Tibial nerve (tissue), 4 donors: ENCODE measurements around the gene TNPO1. TPM values are rescaled to one million over a fixed set of nuclear protein-coding genes. Genes with fewer than 3 reads are reported as not detected.

Experiments used
- DNase-seq, 2 donors: peaks; one replicate each; pipeline ENCODE4 v3.0.0-alpha.2; 2019; ENCODE audit warnings: low spot score in 2 of 2
- H3K27ac ChIP-seq, 4 donors: fragments of 200-600 bp; sonication (generic) in 3 of 4; one replicate each; pipeline ENCODE4 v1.5.1; 2017 to 2019; ENCODE audit warnings: mild to moderate bottlenecking in 1 of 4
- H3K27me3 ChIP-seq, 2 donors: fragments of 200-600 bp; sonication (generic) in 1 of 2; one replicate each; pipeline versions ENCODE4 v1.5.1 to v1.6.0; 2017 to 2019
- H3K36me3 ChIP-seq, 3 donors: fragments of 200-600 bp; sonication (generic); one replicate each; pipeline ENCODE4 v1.5.1; 2018 to 2019
- H3K4me1 ChIP-seq, 4 donors: fragments of 200-600 bp; sonication (generic) in 3 of 4; one replicate each; pipeline ENCODE4 v1.5.1; 2017 to 2019
- H3K4me3 ChIP-seq, 4 donors: fragments of 200-600 bp; sonication (generic) in 3 of 4; one replicate each; pipeline ENCODE4 v1.5.1; 2017 to 2019; ENCODE audit warnings: mild to moderate bottlenecking in 1 of 4, moderate library complexity in 1 of 4
- H3K9me3 ChIP-seq, 4 donors: fragments of 200-600 bp; sonication (generic) in 3 of 4; one replicate each; pipeline ENCODE4 v1.5.1; 2017 to 2019
- EP300 ChIP-seq, 2 donors: sonication (generic); formaldehyde crosslinking; IDR thresholded peaks; one replicate each; pipeline ENCODE4 v1.6.1; 2017; ENCODE audit warnings: antibody characterized with exemption in 2 of 2, mild to moderate bottlenecking in 1 of 2
- POLR2A ChIP-seq, 2 donors: fragments of 450-650 bp; IDR thresholded peaks; one replicate each; pipeline ENCODE4 v1.6.1; 2017; ENCODE audit warnings: antibody characterized with exemption in 2 of 2, mild to moderate bottlenecking in 2 of 2, moderate library complexity in 2 of 2
- WGBS, 2 donors: methylation state at CpG; one replicate each; pipeline ENCODE4 v1.1.5; 2018; 5-methylcytosine and 5-hydroxymethylcytosine counted together
- total RNA-seq, 4 donors: library from RNA; depleted of rRNA; stranded (reverse); fragments of >200 nt; gene quantifications; one replicate each; pipeline ENCODE4 v1.1.0, GENCODE V29; 2016
- TF ChIP-seq, protein P1 (sequence below), 5 experiments: fragments of 200-600 bp in 3 of 5; fragments of 450-650 bp in 2 of 5; sonication (generic) in 3 of 5; IDR thresholded peaks; one replicate each; pipeline ENCODE4 v1.5.1; 2016 to 2019; ENCODE audit warnings: antibody characterized with exemption in 5 of 5, mild to moderate bottlenecking in 3 of 5, moderate library complexity in 2 of 5

The TNPO1 gene
- 100 to 1,000 TPM in 1 of 4 donors, 10 to 100 TPM in 3; 58.2 to 106 (median 81.4) TPM for total RNA-seq

DNA sequence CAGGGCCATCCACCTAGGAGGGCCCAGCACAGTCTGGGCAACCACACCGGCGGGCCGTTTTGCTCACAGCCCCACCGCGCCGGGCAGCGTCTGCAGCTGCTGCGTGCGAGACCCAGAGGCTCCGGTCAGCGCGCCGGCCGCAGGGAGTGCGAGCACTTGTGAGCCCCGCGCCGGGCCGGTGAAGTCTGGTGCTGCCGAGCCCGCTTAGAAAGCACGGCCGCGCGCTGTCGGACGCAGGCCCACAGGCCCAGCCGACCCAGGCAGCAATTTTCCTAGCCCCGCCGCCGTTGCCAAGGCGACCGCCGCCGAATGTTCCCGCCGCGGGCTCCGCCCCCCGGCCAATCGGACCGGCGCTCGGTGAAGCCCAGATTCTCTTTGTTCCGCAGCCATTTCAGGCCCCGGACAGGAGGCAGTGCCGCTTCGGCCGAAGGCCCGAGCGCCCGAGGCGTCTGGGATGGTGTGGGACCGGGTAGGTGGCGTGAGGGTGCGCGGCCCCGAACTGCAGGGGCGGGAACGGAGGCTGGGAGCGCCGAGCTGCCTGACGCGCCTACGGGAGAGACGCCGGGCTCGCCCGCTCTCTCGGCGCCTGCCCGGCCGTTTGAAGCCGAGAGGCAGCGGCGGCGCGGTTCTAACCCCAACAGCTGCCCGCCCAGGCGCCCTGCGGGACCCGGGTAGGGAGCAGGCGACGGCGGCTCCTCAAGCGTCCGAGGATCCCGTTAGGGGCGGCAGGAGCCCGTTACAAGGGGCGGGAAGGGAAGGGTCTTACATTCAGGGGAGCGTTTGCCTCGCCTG, at the start of gene TNPO1:
TNPO1 (plus strand) TSS at position 378 of the 792 bp plus-strand sequence; CDS start at position 455, 77 bp downstream.
- peak; percentile 87 to 88 for DNase-seq
- peak within 1 kb of the TSS; percentile 66 to 96 (median 90) for H3K4me3 ChIP-seq
- no peaks in the 10 kb centered on the region for H3K27me3 ChIP-seq
- TF ChIP-seq, protein P1, sequence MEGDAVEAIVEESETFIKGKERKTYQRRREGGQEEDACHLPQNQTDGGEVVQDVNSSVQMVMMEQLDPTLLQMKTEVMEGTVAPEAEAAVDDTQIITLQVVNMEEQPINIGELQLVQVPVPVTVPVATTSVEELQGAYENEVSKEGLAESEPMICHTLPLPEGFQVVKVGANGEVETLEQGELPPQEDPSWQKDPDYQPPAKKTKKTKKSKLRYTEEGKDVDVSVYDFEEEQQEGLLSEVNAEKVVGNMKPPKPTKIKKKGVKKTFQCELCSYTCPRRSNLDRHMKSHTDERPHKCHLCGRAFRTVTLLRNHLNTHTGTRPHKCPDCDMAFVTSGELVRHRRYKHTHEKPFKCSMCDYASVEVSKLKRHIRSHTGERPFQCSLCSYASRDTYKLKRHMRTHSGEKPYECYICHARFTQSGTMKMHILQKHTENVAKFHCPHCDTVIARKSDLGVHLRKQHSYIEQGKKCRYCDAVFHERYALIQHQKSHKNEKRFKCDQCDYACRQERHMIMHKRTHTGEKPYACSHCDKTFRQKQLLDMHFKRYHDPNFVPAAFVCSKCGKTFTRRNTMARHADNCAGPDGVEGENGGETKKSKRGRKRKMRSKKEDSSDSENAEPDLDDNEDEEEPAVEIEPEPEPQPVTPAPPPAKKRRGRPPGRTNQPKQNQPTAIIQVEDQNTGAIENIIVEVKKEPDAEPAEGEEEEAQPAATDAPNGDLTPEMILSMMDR (IDR thresholded peaks at IDR 0.05) = peak in 1 of 5 experiments; percentile 33
- TF ChIP-seq POLR2A (IDR thresholded peaks at IDR 0.05) = peak; percentile 89 to 95
- TF ChIP-seq EP300 (IDR thresholded peaks at IDR 0.05) = peak; percentile 61 to 99
- 1% methylated on average over 40 to 79 of the region's 93 CpGs for WGBS, 2 donors
- peak within 1 kb of the TSS; percentile 87 to 99 (median 98) for H3K27ac ChIP-seq
- peaks cover 0 to 4% (median 0%) of the 10 kb centered on the region in 4 donors for H3K9me3 ChIP-seq
- H3K4me1 ChIP-seq = peaks cover 0 to 27% (median 11%) of the 10 kb centered on the region in 4 donors
- no peaks in the 10 kb centered on the region for H3K36me3 ChIP-seq

DNA sequence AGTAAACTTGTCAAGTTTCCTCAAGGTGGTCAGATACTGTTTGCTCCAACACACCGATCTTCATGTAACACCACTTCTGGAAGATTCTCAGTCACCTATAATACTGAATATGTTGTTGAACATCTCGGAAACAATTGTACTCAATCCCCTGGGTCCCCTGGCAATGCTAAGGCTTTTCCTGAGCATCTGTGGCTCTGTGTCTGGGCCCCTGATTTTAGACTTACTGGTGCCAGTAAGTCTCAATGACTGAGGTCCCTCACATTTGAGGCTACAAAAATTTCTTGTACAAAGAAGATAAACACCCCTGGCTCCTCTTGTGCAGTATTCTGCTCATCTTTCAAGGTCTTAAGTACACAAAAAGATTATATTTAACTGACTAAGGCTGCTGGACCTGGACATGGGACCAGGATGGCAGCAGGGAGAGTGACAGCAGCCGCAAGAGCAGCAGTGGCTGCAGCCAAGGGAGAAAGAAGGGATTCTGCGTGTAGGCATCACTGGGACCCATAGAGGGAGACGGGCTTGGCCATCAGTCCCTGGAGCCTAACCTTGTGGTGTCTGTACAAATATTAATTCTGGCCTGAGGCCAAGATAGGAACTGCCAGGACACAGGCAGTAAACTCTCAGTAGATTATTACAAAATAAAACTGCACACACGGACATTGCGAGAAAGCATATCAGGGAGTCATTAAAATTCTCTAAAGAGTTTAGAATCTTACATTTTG, 49.0 kb upstream of the TNPO1 start:
- H3K27me3 ChIP-seq = no peaks in the 10 kb centered on the region
- no peak overlapping the region for H3K27ac ChIP-seq
- no peaks in the 10 kb centered on the region for H3K36me3 ChIP-seq
- H3K4me1 ChIP-seq = peaks cover 0 to 5% (median 0%) of the 10 kb centered on the region in 4 donors
- TF ChIP-seq, protein P1 (IDR thresholded peaks at IDR 0.05) = no peak
- no peak for TF ChIP-seq EP300 (IDR thresholded peaks at IDR 0.05)
- no peak for TF ChIP-seq POLR2A (IDR thresholded peaks at IDR 0.05)
- peaks cover 0 to 4% (median 0%) of the 10 kb centered on the region in 4 donors for H3K9me3 ChIP-seq
- no peak overlapping the region for H3K4me3 ChIP-seq
- 67 to 68% methylated on average over 7 of the region's 7 CpGs for WGBS, 2 donors
- no peak for DNase-seq

DNA sequence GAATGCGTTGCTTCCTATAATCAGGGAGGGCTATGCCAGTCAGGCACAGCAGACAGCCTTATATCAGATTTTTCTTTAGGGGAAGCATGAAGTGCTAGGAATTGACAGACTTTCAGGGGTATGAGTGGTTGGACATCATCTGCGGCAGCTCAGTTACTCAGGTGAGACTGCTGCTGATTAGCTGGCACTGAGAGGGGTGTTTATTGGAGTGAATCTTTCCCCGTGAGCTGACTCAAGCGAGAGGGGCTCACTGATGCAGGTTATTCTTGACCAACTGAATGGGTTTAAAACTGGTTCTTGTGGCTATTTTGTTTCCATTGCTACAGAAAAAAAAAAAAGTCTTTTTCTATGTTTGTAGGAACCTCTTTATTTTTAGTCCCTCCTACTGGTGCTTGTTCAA, 46.2 kb upstream of the TNPO1 start:
- no peak for DNase-seq
- H3K27me3 ChIP-seq = no peaks in the 10 kb centered on the region
- H3K9me3 ChIP-seq = peaks cover 0 to 4% (median 0%) of the 10 kb centered on the region in 4 donors
- no peaks in the 10 kb centered on the region for H3K36me3 ChIP-seq
- TF ChIP-seq POLR2A (IDR thresholded peaks at IDR 0.05) (no peak), EP300 (IDR thresholded peaks at IDR 0.05) (no peak)
- TF ChIP-seq, protein P1 (IDR thresholded peaks at IDR 0.05) = no peak
- 95 to 96% methylated on average over 4 of the region's 4 CpGs for WGBS, 2 donors
- H3K27ac ChIP-seq = no peak overlapping the region
- peaks cover 0 to 5% (median 0%) of the 10 kb centered on the region in 4 donors for H3K4me1 ChIP-seq
- no peak overlapping the region for H3K4me3 ChIP-seq

DNA sequence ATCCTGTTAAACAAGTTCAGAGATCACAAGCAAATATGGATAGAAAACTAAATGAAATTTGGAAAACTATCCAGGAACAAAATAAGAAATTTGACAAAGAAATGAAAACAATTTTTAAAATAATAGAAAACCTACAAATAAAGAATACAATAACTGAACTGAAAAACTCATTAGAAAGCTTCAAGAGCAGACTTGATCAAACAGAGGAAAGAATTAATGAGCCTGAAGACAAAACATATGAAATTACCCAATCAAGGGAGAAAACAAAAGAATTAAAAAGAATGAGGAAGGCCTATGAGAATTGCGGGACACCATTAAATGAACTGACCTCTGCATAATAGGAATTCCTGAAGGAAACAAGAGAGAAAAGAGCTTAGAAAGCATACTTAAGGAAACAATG, 39.8 kb upstream of the TNPO1 start:
- DNase-seq = no peak
- Histone ChIP-seq H3K9me3 (peaks cover 0 to 47% (median 4%) of the 10 kb centered on the region in 4 donors), H3K4me1 (no peaks in the 10 kb centered on the region), H3K36me3 (no peaks in the 10 kb centered on the region), H3K27ac (no peak overlapping the region), H3K27me3 (no peaks in the 10 kb centered on the region), H3K4me3 (no peak overlapping the region)
- WGBS, 2 donors = 89 to 94% methylated on average over 1 of the region's 1 CpG
- TF ChIP-seq EP300 (IDR thresholded peaks at IDR 0.05) (no peak), POLR2A (IDR thresholded peaks at IDR 0.05) (no peak)
- TF ChIP-seq, protein P1 (IDR thresholded peaks at IDR 0.05) = no peak
